Activated CD4-positive, alpha-beta T cell treated with anti-CD3 and anti-CD28 coated beads for 1 hour (primary cell): ENCODE measurements around the gene PHF10.

ENCODE experiments used
- DNase-seq: peaks from one replicate; pipeline ENCODE4 v3.0.0-alpha.2; 2020

Gene PHF10

DNA sequence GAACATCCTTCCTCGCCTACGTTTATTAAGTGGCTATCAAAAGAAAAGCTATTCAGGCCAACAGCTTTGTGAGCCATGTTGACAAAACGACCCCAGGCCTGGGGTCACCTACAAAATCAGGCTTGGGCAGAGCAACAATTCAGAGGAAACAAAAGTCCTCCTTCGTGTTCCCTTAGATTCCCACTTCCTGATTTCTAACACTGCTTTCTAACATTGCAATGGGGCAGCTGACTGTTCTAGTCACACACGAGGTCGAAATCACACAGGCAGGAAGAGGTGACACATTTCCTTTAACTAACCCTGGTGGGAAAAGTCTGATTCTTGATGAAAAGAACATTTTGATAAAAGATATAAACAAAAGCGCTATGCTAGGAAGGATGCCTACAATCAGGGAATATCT is 54.4 kb downstream of the PHF10 start:
- DNase-seq: no peak

DNA sequence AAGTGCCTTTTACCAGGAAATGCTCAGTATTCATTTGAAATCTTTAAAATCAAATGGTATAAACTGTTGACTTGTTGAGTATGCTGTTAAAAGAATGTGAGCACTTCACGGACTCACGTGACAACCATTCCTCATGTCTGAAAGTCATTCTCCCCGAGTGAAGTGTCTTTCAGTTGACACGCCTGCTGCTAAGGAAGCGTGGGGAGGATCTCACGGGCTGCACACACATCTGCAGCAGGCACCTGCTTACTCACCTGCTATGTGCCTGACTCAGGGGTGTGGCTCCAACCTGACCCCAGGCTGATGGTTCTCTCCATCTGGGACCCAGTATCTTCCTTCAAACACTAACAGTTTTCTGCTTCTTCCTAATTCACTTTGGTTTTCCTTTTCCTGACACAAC is 55.2 kb downstream of the PHF10 start:
- no peak for DNase-seq

DNA sequence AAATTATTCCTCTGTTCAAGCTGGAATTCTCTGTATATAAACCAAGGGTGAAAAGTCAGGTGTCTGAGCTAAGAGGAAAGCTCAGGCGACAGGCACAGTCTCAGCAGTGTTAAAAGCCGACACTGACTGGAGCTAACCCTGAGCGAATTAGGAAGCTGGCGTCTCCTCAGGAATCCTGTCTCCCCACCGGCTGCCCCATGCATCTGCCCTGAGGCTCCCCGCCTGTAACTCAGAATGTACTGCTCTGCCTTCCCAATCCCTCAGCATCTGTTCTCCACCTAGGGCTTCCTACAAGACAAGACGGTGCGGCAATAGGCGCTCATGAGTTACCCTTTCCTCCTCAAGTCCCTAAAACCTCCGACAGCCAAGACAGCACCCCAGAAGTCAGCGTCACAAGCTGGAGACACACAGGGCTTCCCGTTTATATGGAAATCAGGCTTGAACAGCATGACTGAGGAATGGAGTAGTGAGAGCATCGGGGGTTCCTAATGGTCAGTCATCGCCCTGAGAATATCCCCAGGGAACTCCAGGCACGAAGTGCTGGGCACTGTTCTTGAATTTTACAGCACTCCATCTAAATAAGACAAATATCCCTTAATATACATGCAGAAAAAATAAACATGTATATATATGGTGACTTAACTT is 56.0 kb downstream of the PHF10 start:
- no peak for DNase-seq

DNA sequence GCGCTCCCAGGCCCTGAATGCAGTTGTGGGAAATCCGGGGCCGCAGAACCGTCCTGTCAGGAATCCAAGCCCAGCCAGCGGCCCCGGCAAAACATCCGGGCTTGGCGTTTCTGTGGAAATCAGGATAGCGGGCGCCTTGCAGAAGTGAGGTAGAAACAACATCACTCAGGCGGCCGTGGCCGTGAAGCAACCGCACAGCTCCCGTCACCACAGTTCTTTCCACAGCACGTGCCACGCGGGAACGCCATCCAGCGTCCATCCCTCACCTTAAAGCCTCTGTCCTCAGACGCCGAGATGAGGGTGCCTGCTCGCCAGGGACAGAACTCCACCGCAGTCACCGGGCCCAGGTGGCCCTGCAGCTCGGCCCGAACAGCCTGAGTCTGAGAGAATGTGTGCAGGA is 56.6 kb downstream of the PHF10 start:
- DNase-seq: no peak

DNA sequence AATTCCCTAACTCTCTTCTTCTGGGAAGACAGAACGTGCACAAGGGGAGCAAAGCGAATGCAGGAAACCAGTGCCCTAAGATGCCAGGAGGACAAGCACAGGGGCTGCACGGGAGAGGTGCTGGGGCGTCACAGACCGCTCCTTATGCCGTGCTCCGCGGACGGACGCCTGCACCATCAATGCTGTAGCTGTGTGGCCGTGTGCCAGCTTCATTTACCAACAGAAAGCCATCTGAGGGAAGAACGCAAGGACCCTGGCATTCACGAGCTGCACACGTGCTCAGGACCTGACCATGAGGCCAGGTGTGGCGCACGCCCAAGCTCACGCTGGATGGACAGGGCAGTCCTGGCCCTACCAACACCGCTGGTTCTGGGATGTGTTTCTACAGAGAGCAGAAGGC is 57.9 kb downstream of the PHF10 start:
- DNase-seq: no peak

DNA sequence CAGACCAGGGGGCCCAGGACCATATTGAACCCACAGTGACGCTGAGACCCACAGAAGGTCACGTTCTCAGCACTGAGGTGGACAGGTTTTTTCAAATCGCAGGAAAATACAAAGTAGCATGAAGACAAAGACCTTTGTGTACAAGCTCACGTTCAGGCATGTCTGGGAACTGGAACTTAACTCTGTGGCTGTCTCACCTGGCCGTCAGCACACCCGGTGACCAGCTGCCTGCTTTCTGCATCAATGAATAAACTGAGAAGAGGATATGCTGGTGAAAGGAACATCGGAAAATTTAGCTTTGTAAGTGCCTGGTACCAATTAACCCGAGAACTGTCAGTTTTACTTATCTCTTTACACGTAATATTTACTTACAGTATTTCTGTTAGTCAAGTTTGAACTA is 59.0 kb downstream of the PHF10 start:
- DNase-seq: no peak

DNA sequence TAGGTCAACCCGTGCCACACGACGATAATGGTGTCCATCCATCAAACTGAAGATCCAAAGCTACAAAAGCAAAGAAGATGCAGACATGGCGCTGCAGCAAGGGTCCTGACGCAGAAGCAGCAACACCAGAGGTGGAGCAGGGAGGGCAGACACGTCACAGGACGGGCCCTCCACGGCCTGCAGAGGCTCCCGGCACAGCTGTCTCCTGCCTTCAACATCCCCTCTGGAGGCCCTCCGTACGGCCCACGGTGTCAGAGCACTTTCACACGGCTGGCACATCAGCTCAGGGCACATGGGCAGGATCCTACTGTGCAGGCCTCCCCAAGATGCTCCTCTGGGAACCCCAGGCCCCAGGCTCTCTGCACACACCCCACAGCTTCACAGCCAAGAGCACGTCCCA is 60.1 kb downstream of the PHF10 start:
- no peak for DNase-seq

DNA sequence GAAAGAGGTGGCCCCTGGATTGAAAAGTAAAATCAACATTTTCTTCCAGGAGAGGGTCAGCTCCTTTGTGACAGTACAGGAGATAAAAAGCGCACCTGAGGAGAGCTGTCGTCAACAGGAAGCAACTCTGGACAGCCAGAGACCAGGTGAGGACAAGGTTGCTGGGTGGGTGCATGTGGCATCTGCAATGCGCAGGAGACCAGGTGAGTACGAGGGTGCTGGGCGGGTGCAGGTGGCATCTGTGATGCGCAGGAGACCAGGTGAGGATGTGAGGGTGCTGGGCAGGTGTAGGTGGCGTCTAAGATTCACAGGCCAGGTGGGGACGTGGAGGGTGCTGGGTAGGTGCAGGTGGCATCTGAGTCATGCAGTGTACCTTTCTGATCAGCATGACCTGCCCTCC is 60.8 kb downstream of the PHF10 start:
- DNase-seq: no peak

DNA sequence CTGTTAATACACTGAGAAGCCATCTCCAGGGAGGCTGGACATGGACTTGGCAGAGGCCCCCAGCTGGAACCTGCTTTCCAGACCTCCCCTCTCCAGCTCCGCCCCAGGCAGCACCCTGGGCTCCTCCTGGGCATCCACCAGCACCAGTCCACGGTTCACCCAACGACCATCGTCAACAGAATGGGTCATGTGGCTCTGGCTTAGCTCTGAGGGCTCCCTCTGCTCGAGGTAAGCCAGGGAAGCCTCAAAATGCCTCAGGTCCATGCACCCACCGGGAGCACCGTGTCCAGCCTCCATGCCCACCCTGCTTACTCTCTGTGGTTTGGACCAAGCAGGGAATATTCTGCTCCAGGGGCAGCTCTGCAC is 62.9 kb downstream of the PHF10 start:
- DNase-seq: no peak

DNA sequence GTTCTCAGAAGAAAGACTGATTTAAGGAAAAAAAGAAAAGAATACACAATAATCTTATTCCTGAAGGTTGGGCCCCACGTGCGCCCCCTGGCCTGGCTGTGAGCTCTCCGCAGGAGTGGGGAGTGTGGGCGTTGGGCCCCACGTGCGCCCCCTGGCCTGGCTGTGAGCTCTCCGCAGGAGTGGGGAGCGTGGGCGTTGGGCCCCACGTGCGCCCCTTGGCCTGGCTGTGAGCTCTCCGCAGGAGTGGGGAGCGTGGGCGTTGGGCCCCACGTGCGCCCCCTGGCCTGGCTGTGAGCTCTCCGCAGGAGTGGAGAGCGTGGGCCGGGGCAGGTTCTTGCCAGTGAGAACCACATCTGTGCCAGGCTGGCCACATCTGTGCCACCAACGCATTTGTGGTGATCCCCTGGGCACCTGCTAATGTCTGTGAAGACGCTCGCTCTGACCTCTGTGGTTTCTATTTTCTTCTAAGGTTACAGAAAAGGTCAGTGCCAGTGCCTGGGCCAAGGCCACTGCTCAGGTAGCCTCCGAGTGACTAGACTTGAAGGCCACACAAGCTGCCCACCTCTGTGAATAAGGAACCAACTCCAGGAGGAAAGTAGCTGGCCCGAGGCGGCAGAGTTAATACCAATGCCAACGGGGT is 63.4 kb downstream of the PHF10 start:
- DNase-seq: no peak

DNA sequence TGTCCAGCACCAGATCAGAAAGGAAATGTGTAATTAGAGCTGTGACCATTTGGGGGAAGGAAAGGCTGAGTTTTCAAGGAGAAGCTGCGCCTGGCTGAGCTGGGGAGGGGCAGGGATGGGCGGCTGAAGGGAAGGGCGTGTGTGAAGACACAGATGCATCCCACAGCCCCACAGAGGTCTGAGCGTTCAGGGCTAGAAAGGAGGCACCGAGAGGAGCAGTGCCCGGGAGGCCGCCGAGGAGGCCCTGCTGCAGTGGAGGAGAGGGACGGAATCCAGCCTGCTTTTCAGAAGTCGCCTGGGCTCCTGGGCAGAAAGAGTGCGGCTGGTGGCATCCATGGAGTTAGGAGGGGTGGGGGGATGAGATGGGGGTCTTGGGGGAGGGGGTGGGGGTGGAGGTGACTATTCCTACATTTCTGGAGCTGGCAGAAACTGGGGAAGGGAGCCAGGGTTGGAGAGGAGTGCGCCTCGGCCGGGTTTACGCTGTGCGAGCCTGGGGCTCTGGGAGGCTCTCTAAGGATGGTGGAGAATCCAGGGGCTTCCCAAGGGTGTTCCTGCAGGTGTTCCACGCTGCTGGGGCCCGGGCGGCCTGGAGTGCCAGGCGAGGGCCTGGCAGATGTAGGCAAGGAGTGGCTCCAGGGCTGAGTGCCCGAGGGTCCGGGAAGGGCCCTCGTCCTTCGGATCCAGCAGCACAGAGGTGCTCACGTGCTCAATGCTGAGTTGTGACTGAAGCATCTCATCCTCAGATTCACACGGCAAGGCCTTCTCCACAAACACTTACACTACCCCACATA is 64.3 kb downstream of the PHF10 start:
- no peak for DNase-seq

DNA sequence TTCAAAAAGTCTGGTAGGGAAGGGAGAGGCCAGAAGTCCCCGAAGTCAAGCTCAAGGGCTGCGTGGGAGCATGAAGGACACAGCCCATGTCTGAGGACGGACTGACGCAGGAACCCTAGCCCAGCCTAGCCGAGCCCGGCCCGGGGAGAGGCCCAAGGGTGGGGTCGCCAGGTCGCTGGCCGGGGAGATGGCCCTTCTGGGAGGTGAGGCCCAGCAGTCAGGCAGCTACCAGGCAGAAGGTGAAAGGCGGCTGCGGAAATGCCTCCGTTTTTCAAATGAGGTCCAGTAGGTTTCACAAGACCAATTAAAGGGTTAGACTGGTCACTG is 67.1 kb downstream of the PHF10 start:
- DNase-seq: no peak

DNA sequence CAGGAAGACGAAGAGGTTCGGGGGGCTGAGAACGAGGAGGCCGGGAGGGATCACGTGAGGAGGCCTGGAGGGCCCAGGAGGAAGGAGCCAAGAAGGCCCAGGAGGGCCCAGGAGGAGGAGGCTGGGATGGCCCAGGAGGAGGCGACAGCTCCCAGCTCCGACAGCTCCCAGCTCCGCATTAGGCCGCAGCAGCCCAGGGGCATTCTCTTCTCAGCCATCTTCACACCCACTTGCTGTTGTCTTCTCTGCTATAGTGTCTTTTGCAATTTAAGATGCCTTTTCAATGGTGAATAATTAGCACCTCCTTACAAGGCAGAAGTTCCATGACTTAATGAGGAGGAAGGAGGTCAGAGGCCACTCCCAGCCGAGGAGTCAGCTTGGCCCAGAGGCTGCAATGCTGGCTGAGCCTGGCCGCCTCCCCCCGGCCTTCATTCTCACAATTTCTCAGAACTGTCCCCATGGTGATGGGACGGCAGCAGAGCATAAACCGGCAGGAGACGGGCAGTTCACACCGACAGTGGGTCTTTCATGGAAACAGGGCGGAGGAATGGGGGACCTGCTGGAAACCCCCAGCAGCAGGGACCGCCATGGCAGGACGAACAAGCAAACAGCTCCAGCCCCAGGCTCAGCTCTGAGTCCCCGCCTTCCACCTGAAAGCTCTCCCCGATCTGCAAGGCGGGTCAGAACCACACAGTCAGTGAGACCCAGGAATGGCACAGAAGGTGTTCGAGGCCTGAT is 67.6 kb downstream of the PHF10 start:
- no peak for DNase-seq

DNA sequence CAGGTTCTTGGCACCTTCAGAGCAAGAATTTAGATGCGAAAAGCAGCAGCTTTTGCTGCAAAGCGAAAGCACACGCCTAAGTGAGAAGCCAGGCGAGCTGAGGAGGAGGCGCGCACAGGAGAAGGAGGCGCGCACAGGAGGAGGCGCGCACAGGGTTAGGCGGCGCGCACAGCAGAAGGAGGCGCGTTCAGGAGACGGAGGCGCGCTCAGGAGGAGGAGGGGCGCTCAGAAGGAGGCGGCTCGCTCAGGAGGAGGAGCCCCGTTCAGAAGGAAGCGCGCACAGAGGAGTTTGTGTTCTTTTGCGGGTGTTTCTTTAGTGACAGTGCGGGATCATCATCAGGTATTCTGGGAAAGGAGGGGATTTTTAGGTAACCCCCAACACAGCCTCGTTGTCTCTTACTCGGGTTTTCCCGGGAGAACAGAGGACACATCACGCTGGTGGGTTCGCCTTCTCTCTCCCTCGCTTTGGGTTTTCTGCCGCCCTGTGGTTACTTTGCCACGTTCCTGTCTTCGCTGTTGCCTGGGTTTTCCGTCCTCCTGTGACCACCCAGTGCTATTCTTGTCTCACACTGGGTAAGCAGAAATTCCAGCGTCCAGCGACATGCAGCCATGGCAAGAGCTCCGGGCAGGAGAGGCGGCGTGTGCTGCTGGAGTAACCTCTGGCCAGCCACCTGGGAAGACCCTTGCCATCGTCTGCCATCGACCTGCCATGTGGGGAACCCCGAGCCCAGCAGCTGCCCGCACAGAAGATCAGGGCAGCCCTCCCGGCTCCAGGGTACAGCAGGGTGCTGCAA is 69.5 kb downstream of the PHF10 start:
- peak; percentile 50 for DNase-seq
